Motor neuron (in vitro differentiated cells): Measurements from ENCODE around the gene ACSBG1. TPM values are rescaled to one million over a fixed set of nuclear protein-coding genes. Genes with fewer than 3 reads are reported as not detected.

Experiments used
- ATAC-seq, 8 experiments: fragments of 200-7000 bp; cut with Tn5 transposase; replicated peaks in 6 of 8; 2 replicates each; pipeline ENCODE4 v1.8.0; 2021; ENCODE audit warnings: mild to moderate bottlenecking in 8 of 8, moderate library complexity in 8 of 8
- H3K27ac ChIP-seq, 2 donors: fragments of 250-450 bp; sonication (Bioruptor Pico); 2 replicates each; pipeline ENCODE4 v1.9.0; 2021; ENCODE audit warnings: antibody characterized with exemption in 2 of 2, mild to moderate bottlenecking in 2 of 2, moderate library complexity in 1 of 2
- H3K4me1 ChIP-seq, 2 donors: fragments of 250-450 bp; sonication (Bioruptor Pico); replicated peaks in 1 of 2; 2 replicates each; pipeline ENCODE4 v1.6.1; 2021; ENCODE audit warnings: antibody characterized with exemption in 2 of 2, mild to moderate bottlenecking in 2 of 2, moderate library complexity in 1 of 2
- H3K4me3 ChIP-seq, 5 donors: fragments of 250-450 bp; sonication (Bioruptor Pico); 2 replicates each; pipeline ENCODE4 v1.9.0; 2021; ENCODE audit warnings: antibody characterized with exemption in 5 of 5, mild to moderate bottlenecking in 5 of 5, moderate library complexity in 4 of 5
- WGBS, 10 experiments: fragments of 450-650 bp; shearing (Covaris generic); methylation state at CpG; one replicate each; pipeline ENCODE4 v1.0.0; 2022; 5-methylcytosine and 5-hydroxymethylcytosine counted together
- in situ Hi-C, 9 experiments: fragments of 400-800 bp; cut with MboI; loops; one replicate each; pipeline ENCODE4 v1.15.0; 2021; ENCODE audit warnings: low sequenced_read_pairs in 9 of 9, low pct_unique_long_range_greater_than_20kb in 2 of 9; ENCODE audit not compliant: unreplicated experiment in 9 of 9
- total RNA-seq, 8 experiments: library from RNA; unstranded; fragments of 300-600 nt; gene quantifications; 2 replicates each; pipeline versions ENCODE4 v1.2.3 to v1.2.4, GENCODE V29; 2022

ACSBG1 gene
- total RNA-seq, 8 experiments from 2014 or later: 0.49 to 9.1 (median 1.9) TPM

DNA sequence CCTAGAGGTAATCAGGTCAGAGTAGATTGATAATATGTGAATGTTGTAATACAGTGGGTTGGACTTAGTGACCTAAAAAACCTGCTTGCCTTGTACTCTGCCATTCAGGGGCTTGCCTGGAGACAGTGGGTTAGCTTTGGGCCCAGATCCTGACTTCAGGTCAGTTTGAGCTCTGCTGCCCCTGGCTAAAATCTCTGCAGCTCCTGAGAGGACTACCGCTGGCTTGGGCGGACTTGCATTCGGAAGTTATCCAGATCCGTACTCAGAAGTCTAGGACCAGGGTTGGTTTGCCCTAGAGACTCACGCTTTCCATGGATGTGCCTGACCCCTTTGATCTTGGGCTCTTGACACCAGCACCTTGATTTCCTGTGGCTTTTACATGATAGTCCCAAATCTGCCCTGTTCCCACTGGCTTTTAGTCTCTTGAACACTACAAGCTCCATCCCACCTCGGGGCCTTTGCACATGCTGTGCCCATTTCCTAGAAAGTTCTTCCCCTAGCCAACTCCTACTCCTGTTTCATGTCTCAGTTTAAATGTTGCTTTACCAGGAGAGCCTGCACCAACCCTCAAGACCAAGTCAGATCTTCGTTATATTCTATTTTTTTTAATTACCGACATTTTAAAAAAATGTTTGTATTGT is 5.9 kb downstream of the ACSBG1 start:
- WGBS, 10 experiments: 76 to 98% (median 92%) methylated on average over 2 to 7 of the region's 8 CpGs
- H3K27ac ChIP-seq: no peak overlapping the region
- no peak overlapping the region for H3K4me3 ChIP-seq
- no peaks in the 10 kb centered on the region for H3K4me1 ChIP-seq
- in situ Hi-C loops: loop anchor here (25.0 kb wide), 2 partner anchors 116 to 266 kb away; no protein-coding TSS in a partner anchor
- ATAC-seq: no peak

DNA sequence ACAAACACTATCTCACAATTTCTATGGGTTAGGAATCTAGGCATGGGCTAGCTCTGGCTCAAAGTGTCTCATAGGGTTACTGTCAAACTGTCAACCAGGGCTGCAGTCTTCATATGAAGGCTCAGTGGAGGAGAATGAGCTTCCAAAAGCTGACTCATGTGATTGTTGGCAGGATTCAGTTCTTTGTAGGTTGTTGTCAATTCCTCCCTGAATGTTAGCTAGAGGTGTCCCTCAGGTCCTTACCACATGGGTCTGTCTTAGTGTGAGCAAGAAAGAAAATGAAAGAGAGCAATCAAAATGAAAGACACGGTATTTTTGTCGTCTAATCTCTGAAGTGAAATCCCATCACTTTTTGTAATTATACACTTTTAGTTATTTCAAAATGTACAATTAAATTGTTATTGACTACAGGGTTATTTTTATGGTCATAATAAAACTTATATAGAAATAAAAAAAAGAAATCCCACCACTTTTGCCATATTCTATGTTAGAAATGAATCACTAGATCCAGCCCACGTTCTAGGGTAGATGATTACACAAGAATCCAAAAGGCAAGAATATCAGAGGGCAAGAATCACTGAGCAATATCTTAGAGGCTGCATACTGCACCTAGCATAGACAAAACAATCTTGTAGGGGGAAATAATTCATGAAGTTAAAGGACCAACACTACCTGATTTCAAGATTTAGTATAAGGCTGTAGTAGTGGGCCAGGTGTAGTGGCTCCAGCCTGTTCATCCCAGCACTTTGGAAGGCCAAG is 8.4 kb downstream of the ACSBG1 start:
- no peak for ATAC-seq

DNA sequence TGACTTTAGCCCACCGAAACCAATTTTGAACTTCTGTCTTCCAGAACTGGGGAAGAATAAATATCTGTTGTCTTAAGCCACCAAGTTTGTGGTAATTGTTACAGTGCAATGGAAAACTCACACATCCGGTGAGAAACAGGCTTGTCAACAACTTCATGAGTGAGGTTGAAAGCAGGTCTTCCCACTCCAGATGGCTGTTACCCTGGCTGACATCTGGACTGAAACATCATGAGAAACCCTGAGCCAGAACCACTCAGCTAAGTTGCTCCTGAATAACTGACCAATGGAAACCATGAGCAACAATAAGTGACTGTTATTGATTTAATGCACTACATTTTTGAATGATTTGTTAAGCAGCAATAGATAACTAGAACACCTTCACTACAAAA is 10.3 kb downstream of the ACSBG1 start:
- H3K4me3 ChIP-seq: no peak overlapping the region
- no peaks in the 10 kb centered on the region for H3K4me1 ChIP-seq
- H3K27ac ChIP-seq: no peak overlapping the region
- ATAC-seq: peak in 1 of 8 experiments; percentile 11
- in situ Hi-C loops: no loop called here
- 0 to 93% (median 72%) methylated on average over 1 to 2 of the region's 2 CpGs; no CpG with 5 or more reads in 4 of the 10 experiments for WGBS, 10 experiments

More for the DNA sequence above, 8.4 kb downstream of the ACSBG1 start:
- in situ Hi-C loops: loop anchor here (25.0 kb wide), 2 partner anchors 114 to 264 kb away; no protein-coding TSS in a partner anchor
- Histone ChIP-seq H3K4me3 (no peak overlapping the region), H3K4me1 (no peaks in the 10 kb centered on the region), H3K27ac (no peak overlapping the region)
- WGBS, 10 experiments: 47 to 95% (median 85%) methylated on average over 1 to 3 of the region's 3 CpGs; no CpG with 5 or more reads in 1 of the 10 experiments

DNA sequence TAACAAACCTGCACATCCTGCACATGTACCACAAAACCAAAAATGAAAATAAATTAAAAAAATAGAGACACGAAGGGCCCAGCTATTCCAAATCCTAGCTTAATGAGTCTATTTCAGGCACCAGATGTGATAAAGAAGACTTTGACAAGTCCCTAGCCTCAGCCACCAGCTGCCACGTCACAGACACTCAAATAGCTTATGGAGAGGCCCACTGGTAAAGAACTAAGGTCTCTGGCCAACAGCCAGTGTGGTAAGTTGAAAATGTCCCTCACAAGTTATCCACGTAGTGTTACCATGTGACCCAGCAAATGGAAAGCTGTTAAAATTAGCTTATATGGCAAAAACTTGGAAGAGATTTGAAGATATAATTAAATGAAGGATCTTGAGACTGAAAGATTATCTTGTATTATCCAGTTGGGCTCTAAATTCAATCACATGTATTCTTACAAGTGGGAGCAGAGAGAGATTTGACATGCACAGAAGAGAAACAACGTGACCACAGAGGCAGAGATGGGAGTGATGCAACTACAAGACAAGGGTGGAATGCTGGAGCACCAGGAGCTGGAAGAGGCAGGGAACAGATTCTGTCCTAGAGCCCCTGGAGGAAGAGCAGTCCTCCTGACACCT is 10.9 kb downstream of the ACSBG1 start:
- Histone ChIP-seq H3K27ac (no peak overlapping the region), H3K4me3 (no peak overlapping the region), H3K4me1 (no peaks in the 10 kb centered on the region)
- in situ Hi-C loops: no loop called here
- WGBS, 10 experiments: 33 to 88% (median 63%) methylated on average over 1 to 4 of the region's 4 CpGs; no CpG with 5 or more reads in 2 of the 10 experiments
- ATAC-seq: peak in 2 of 8 experiments; percentile 40 to 53

DNA sequence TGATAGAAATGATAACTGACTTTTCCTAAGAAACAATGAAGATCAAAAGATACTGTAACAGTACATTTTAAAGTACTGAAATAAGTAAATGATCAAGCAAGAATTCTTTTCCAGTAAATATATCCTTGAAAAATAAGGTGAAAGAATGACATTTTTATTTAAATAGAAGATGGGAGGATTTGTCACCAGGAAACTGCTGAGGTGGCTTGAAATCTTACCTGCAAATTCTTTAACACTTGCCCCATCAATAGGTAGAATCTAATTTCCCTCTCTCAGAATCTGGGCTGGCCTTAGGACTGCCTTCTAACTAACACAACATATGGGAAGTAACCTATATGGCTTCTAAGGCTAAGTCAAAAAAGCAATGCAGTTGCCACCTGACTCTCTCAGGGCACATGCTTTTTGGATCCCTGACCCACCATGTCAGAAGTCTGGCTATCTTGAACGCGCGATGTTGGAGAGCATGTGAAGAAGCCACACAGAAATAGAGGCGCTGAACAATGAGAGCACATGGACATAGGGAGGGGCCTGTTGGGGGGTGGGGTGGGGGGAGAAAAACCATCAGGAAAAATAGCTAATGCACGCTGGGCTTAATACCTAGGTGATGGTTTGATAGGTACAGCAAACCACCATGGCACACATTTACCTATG is 11.5 kb downstream of the ACSBG1 start:
- in situ Hi-C loops: no loop called here
- no peaks in the 10 kb centered on the region for H3K4me1 ChIP-seq
- 100% methylated on average over 1 of the region's 5 CpGs; no CpG with 5 or more reads in 8 of the 10 experiments for WGBS, 10 experiments
- H3K4me3 ChIP-seq: no peak overlapping the region
- no peak for ATAC-seq
- no peak overlapping the region for H3K27ac ChIP-seq

DNA sequence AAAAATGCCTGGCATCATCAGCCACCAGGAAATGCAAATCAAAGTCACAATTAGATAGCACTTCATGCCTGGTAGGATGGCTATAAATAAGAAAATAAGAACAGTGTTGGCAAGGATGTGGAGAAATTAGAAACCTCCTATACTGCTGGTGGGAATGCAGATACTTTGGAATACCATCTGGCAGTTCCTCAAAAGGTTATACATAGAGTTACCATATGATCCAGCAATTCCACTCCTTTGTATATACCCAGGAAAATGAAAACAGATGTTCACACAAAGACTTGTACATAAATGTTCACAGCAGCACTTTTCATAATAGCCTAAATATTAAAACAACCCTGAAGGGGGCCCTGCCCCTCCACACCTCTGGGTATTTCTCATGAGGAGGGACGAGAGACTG is 13.7 kb downstream of the ACSBG1 start:
- WGBS, 10 experiments: 86% methylated on average over 1 of the region's 1 CpG; no CpG with 5 or more reads in 9 of the 10 experiments
- no peaks in the 10 kb centered on the region for H3K4me1 ChIP-seq
- peak in 3 of 8 experiments; percentile 85 to 97 (median 88) for ATAC-seq
- in situ Hi-C loops: no loop called here
- H3K4me3 ChIP-seq: no peak overlapping the region
- no peak overlapping the region for H3K27ac ChIP-seq

DNA sequence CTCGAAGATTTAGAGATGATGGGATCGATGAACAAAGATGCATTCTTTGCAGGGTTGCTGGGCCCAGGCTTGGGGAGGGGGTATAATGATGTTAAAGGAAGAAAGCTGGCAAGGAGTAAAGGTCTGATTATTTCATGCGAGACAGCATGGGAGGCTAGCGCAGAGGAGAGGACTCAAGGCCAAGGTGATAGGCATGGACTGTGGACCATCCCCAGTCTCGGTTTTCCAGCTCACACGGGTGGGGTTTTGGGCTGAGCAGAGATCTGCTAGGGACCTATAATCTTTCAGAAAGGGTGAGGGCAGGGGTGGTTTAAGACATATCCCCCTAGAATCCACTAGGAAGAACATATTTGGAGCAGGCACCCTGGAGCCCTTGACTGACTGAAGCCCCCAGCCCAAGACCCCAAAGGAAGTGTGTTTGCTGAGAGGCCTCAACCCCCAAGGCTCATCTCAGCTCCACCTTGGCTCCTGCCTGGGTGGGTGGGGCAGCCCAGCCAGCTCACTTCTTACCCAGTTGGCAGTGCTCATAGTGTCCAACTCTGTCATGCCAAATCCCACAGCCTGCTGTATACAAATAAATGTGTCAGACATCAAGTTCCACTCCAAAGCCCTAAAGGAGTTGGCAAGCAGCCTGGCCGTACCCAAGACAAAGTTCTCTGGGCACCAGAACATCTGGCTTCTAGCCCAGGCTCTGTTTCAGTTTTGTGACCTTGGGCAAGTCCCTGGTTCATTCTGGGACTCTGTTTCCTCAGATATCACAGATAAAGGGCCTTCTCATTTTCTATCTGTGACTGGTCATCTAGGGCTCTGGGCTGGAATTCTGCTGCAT is 17.9 kb downstream of the ACSBG1 start:
- no peak for ATAC-seq
- peaks cover 10% of the 10 kb centered on the region in 2 donors for H3K4me1 ChIP-seq
- H3K4me3 ChIP-seq: no peak overlapping the region
- in situ Hi-C loops: no loop called here
- no peak overlapping the region for H3K27ac ChIP-seq
- 40 to 100% (median 75%) methylated on average over 1 to 5 of the region's 7 CpGs; no CpG with 5 or more reads in 3 of the 10 experiments for WGBS, 10 experiments

DNA sequence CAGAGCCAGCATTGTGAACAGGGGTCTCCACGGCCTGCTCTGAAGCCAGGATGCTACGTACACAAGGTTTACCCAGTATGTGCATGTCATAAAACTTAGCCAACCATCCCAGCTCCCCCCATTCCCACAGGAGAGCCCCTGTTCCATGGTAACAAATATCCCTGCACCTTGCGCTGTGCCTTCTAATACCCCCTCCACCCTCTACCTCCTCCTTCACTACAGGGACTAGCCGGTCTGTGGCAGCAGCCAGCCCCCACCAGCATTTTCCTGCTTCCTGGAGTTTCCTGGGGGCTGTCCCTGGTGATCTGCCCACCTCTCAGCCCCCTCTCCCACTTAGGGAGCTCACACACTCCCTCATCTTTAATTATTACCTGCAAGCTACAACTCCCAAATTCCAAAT is 20.4 kb downstream of the ACSBG1 start:
- Histone ChIP-seq H3K4me1 (peaks cover 10 to 16% of the 10 kb centered on the region in 2 donors), H3K4me3 (no peak overlapping the region), H3K27ac (no peak overlapping the region)
- 75 to 93% (median 80%) methylated on average over 1 to 4 of the region's 4 CpGs; no CpG with 5 or more reads in 6 of the 10 experiments for WGBS, 10 experiments
- in situ Hi-C loops: no loop called here
- no peak for ATAC-seq

DNA sequence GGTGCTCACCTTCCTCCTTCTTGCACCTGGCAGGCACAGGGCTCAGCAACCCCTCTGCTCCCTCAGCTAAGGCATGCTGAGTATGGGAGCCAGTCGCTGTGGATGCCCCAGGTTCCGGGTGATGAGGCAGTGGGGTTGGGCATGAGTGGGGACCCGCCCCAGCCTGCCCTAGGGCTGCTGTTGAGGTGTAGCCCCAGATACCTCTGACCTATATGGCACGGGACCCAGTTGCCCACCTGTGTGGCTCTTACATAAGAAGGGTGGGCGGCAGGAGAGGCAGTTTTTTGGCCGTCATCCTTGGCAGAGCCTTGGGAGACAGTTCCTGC is 21.0 kb downstream of the ACSBG1 start:
- no peak overlapping the region for H3K27ac ChIP-seq
- WGBS, 10 experiments: 40 to 100% (median 88%) methylated on average over 1 to 2 of the region's 6 CpGs; no CpG with 5 or more reads in 6 of the 10 experiments
- no peak for ATAC-seq
- H3K4me1 ChIP-seq: peaks cover 10 to 16% of the 10 kb centered on the region in 2 donors
- H3K4me3 ChIP-seq: no peak overlapping the region
- in situ Hi-C loops: no loop called here

DNA sequence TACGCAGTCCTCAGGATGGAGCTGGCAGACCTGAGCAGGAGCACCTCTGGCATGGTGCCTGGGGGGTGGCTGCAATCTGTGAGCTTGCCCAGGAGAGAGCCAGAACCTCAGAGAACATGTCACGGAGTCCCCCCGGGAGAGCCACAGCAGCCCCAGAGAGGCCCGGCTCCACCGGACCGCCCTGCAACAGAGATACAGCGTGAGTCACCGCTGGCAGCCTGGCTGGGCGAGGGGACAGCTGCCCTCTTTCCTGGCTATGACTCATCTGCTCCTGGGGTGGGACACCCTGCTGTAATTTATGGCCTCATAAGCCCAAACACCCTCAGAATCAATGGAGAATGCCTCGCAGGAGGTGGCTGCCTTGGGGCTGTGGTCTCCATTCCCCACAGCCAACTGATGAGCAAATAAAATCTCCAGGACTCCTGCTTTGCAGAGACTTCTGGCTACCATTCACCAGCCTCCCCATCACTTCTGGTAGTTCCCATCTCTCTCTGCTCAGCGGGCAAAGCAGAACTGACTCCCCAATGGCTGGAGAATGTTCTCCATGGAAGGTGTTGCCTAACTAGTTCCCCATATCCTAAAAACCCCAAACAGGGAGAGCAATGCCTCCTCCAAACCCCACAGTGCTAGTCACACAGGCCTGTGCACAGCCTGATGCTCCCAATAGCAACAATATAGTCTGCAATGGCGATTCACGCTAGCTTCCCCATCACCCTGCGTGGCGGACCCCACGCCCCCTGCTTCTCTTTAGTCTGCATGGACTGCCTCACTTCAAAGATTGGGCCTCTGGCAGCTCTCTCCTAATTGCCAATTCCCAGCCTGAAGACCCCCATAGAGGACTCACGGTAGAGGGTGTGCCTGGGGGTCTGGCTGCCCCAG is 21.6 kb downstream of the ACSBG1 start:
- 0 to 80% (median 43%) methylated on average over 1 to 4 of the region's 17 CpGs; no CpG with 5 or more reads in 4 of the 10 experiments for WGBS, 10 experiments
- in situ Hi-C loops: no loop called here
- H3K27ac ChIP-seq: peak overlapping the region in 1 of 2 donors; percentile 38
- peaks cover 10 to 16% of the 10 kb centered on the region in 2 donors for H3K4me1 ChIP-seq
- no peak overlapping the region for H3K4me3 ChIP-seq
- peak; percentile 95 to 99 (median 98) for ATAC-seq

DNA sequence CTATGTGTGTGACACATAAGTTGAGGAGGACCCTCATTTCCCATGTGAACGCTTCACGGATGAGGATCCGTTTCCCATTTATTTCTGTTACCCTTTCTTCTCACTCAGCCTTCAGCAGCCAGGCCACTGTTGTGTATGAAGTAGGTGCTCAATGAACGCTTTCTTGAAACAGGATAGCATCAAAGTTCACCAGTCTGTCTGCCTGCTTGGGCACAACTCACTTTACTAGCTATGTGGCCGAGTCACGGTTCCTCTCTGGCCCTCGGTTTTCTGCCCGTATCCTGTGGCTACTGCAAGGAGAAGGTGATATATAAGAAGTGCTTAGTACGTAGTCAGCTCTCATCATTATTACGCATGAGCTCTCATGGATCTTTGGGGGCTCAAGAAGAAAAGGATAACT is 22.4 kb downstream of the ACSBG1 start:
- Histone ChIP-seq H3K4me1 (peaks cover 10 to 16% of the 10 kb centered on the region in 2 donors), H3K4me3 (no peak overlapping the region), H3K27ac (peak overlapping the region in 1 of 2 donors; percentile 38)
- in situ Hi-C loops: no loop called here
- no peak for ATAC-seq
- 45 to 100% (median 94%) methylated on average over 1 to 9 of the region's 10 CpGs; no CpG with 5 or more reads in 5 of the 10 experiments for WGBS, 10 experiments
